Frontal cortex (tissue), 4 donors: Measurements from ENCODE around the gene MAML3. TPM values are rescaled to one million over a fixed set of nuclear protein-coding genes. Genes with fewer than 3 reads are reported as not detected.
"Not testable (repeated sequence)": the region's sequence is repeated elsewhere in the genome, so short reads cannot be mapped to it uniquely, and the experiment has no call there.

ENCODE experiments used
- DNase-seq, 2 donors: peaks; one replicate each; pipeline ENCODE4 v3.0.0; 2012; ENCODE audit warnings: low spot score in 2 of 2
- FAIRE-seq: peaks from 2 replicates; lab custom pipeline; 2012; peaks lifted over from hg19 to GRCh38; lab: Jason Lieb, UNC
- total RNA-seq: library from RNA; depleted of rRNA; stranded (reverse); fragments of >200 nt; gene quantifications from one replicate; pipeline ENCODE4 v1.2.3, GENCODE V29; 2014
- donor health status: control.
- donor health status: control.
- donor health status: control.

The MAML3 gene
- total RNA-seq, 1 donor from 2014 or later = 7.7 TPM

- FAIRE-seq = no peak
- no peak for DNase-seq
Measured at GRCh38 chr4:139700568-139700967, 453.4 kb downstream of the MAML3 start.

GRCh38 chr4:139698167-139698925, 455.6 kb downstream of the MAML3 start:
- FAIRE-seq, DNase-seq: not testable (repeated sequence)

GRCh38 chr4:139696491-139696890, 457.5 kb downstream of the MAML3 start:
- DNase-seq = no peak
- no peak for FAIRE-seq

- DNase-seq (no peak), FAIRE-seq (no peak)
Measured at GRCh38 chr4:139694522-139695107, 459.4 kb downstream of the MAML3 start.

GRCh38 chr4:139692309-139693012, 461.5 kb downstream of the MAML3 start:
- FAIRE-seq = no peak

GRCh38 chr4:139690419-139690818, 463.6 kb downstream of the MAML3 start:
- no peak for DNase-seq
- no peak for FAIRE-seq

More at GRCh38 chr4:139692309-139693012, 461.5 kb downstream of the MAML3 start:
- DNase-seq = no peak

GRCh38 chr4:139689093-139689722, 464.8 kb downstream of the MAML3 start:
- no peak for FAIRE-seq
- DNase-seq = no peak

- no peak for FAIRE-seq
- DNase-seq = no peak
Measured at GRCh38 chr4:139686988-139687387, 467.0 kb downstream of the MAML3 start.

GRCh38 chr4:139686130-139686529, 467.9 kb downstream of the MAML3 start:
- FAIRE-seq (no peak), DNase-seq (no peak)

GRCh38 chr4:139685180-139685579, 468.8 kb downstream of the MAML3 start:
- no peak for DNase-seq
- FAIRE-seq = no peak

- DNase-seq (no peak), FAIRE-seq (no peak)
Measured at GRCh38 chr4:139684351-139684750, 469.6 kb downstream of the MAML3 start.

GRCh38 chr4:139682741-139683151, 471.2 kb downstream of the MAML3 start:
- DNase-seq (no peak), FAIRE-seq (no peak)

GRCh38 chr4:139682309-139682708, 471.7 kb downstream of the MAML3 start:
- FAIRE-seq (no peak), DNase-seq (no peak)

- no peak for FAIRE-seq
- DNase-seq = no peak
Measured at GRCh38 chr4:139676913-139677585, 476.9 kb downstream of the MAML3 start.

- no peak for DNase-seq
- no peak for FAIRE-seq
Measured at GRCh38 chr4:139676365-139676764, 477.6 kb downstream of the MAML3 start.

- DNase-seq = no peak
- no peak for FAIRE-seq
Measured at GRCh38 chr4:139675651-139676050, 478.3 kb downstream of the MAML3 start.

GRCh38 chr4:139674875-139675550, 479.0 kb downstream of the MAML3 start:
- FAIRE-seq (no peak), DNase-seq (no peak)

GRCh38 chr4:139672732-139673131, 481.3 kb downstream of the MAML3 start:
- FAIRE-seq (no peak), DNase-seq (no peak)

- no peak for DNase-seq
Measured at GRCh38 chr4:139672215-139672614, 481.8 kb downstream of the MAML3 start.

More at GRCh38 chr4:139672215-139672614, 481.8 kb downstream of the MAML3 start:
- FAIRE-seq = no peak
